GM18499 (cell line): Measurements from ENCODE around the gene IFT88.
"Not testable (repeated sequence)": the region's sequence is repeated elsewhere in the genome, so short reads cannot be mapped to it uniquely, and the experiment has no call there.

ENCODE experiments used
- ATAC-seq: cut with Tn5 transposase; IDR thresholded peaks from one replicate; pipeline ENCODE4 v1.9.1; 2021; ENCODE audit warnings: moderate number of reproducible peaks; ENCODE audit not compliant: insufficient read depth, unreplicated experiment

Gene IFT88

GRCh38 chr13:20623000-20623399 lies 56.0 kb downstream of the IFT88 start:
- ATAC-seq = no peak

GRCh38 chr13:20624213-20624612 lies 57.3 kb downstream of the IFT88 start:
- no peak for ATAC-seq

- ATAC-seq = no peak
Observed at GRCh38 chr13:20633802-20634201, 66.8 kb downstream of the IFT88 start.

DNA sequence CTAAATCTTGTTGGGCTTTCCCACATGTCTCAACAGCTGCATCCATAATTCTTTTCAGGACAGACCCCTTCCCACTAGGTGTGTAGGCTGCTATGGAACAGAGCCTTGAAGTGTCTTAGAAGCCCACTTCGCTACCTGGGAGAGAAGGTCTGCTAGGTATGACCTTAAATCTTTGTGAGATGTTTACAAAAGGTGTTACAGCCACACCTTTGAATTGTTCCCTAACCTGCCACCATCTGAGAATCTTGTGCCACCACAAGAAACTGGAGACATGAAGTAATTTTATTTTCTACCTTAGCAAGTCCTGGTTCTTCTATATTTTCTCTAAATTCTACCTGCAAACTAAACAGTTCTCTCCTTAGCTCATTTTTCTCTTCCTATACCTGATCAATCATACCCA lies 69.1 kb downstream of the IFT88 start:
- no peak for ATAC-seq

DNA sequence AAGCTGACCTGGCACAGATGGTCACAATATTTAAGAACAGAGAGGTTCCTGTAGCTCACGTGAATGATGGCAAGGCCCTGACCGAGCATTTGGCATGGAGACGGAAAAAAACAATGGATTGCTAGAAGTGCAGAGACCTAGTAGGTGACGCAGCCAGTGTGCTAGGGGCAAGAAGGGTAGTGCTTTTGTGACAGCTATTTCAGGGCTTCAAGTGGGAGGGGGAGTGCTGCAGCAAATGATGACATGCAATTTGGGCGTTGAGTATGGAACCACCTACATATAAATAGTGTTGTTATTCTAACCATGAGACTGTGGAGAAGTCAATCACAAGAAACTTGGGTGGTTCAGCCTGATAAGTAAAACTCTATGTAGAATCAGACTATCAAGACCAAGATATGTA lies 70.9 kb downstream of the IFT88 start:
- no peak for ATAC-seq

DNA sequence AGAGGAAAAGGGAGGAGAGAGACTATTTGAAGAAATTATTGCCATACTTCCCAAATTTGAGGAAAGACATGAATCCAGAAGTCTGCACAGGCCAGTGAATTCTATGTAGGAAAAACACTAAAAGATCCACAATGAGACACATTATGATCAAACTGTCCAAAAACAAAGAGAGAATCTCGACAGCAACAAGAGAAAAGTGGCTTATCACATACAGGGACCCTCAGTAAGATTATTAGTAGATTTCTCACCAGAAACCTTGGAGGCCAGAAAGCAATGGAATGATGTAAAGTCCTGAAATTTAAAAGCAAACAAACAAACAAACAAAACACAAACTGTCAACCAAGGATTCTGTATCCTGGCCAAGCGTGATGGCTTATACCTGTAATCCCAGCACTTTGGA lies 80.8 kb downstream of the IFT88 start:
- ATAC-seq = no peak

DNA sequence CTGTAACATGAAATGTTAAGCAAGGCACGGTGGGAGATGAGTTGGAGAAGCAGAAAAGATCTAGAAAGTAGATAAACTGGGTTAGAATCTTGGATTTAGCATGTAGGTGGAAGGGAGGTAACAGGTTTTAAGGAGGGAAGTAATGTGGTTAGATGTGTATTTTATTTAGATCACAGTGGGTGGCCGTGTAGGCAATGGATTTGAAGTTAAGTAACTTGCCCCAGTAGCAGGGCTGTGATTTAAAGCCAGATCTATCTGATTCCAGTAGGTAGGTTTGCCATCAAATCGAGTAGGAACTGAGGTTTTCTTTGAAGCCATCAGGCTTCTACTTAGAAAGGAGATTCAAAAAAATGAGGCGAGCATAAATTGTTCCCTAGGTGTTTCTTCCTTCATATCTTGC lies 86.0 kb downstream of the IFT88 start:
- ATAC-seq = no peak

DNA sequence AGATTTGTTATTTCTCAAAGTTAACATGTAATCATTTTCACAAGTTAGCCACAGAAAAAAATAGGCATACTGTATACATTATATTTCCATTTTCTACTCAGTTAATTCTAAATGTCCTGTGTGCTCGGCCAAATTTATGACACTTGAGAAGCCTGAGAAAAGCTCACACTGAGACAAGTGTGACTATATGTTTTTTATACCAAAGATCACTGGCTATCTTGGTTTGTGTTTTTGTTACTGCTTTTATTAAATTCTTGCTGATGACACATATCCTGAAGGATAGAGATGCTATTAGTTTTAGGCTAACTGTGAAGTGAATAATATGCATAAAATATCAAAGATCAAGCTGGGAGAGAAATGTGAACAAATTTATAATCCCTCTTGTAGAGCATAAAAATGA lies 87.2 kb downstream of the IFT88 start:
- ATAC-seq = no peak

GRCh38 chr13:20658451-20659040 lies 91.6 kb downstream of the IFT88 start:
- no peak for ATAC-seq

DNA sequence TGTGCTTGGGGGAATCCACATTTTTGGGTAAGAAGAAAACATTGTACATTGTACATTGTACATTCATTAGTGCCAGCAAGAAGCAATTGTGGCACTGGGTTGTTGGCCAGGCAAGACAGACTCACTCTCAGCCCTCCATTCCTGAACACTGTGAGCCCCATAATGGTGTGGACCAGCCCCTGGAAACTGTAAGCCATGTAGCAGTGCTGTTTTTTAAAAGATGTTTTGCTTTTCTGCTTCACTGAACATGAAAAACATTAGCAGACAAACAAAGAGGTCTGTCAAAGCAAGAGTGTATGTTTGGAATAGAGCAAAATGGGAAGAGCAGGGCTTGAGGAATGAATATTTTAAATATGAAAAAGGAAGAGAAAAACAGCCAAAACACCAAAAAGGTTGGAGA lies 97.4 kb downstream of the IFT88 start:
- no peak for ATAC-seq

- ATAC-seq = no peak
Observed at GRCh38 chr13:20666948-20667347, 100.0 kb downstream of the IFT88 start.

DNA sequence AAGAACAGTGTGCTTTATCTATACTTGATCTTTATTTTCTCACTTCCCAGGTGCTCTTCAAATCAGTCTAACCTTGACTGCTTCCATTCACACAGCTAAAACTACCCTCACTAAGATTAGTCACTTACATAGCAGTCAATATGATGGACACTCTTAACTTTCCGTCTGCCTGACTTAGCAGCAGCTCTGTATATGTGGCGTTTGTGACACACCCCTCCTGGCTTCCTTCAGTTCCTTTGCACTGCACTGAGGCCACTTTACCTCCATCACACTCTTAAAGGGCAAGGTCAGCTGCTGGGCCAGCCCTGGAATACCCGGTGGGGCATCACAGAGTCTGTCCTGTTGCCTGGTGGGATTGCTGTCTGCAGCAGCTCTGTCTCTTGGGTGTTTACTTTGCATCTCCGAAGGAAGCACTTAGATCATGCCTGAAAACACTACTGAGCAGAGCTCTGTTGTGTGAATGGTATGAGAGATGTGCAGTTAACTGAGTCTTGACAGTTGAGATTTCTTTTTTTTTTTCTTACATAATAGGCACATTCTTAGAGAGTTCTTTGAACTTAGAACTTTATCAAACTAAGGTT lies 101.0 kb downstream of the IFT88 start:
- ATAC-seq = no peak

- no peak for ATAC-seq
Observed at GRCh38 chr13:20669162-20669561, 102.2 kb downstream of the IFT88 start.

DNA sequence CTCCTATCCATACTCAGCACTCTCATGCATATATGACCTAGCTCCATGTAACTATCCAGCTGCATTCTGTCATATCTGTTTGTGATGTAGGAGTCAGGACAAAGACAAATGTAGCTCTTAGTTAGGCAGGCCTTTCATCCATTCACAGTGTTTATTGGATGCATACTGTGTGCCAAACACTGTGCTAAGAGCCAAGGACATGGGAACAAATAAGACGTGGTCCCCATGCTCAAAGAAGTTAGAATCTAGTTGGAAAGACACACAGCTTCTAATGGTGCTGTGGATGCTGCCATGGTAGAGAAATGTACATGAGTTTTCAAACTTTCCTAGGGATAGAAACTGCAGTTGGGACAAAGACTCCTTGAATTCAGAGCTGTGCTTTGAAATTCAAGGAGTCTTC lies 104.8 kb downstream of the IFT88 start:
- ATAC-seq = no peak

GRCh38 chr13:20672772-20673171 lies 105.8 kb downstream of the IFT88 start:
- no peak for ATAC-seq

DNA sequence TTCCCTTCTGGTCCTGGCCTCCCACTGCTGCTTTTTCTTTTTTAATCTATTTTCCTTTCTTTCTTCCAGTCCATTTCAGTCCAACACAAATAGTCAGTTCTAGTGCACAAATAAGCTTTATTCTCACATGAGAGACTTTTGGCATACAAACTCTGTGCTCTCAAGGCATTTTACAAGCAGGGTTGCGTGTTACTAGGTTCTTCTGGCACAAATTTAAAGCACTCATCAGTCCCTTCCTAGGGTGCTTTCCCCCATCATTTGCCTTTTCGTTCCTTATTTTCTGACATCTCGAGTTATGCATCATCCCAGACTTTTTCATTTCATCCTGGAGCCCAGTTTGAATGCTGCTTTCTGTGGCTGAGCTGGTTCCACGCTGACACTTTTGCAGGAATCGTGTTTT lies 106.8 kb downstream of the IFT88 start:
- ATAC-seq = no peak

DNA sequence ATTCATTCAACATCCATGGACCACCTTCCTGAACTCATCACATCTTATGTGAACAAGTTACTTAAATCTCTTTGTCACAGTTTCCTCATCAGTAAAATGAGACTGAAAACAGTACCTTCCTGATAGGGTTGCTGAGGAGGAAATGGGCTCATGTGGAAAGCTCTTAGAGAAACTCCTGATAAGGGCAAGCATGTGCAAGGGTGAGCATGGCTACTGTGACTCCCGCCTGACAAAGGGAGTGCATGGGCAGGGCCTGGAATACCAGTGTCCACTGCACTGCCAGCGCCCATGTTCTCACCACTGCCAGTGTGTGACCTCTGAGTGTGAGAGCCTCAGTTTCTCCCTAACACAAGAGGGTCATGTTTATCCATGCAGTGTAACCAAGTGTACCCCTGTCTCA lies 109.3 kb downstream of the IFT88 start:
- ATAC-seq = no peak

DNA sequence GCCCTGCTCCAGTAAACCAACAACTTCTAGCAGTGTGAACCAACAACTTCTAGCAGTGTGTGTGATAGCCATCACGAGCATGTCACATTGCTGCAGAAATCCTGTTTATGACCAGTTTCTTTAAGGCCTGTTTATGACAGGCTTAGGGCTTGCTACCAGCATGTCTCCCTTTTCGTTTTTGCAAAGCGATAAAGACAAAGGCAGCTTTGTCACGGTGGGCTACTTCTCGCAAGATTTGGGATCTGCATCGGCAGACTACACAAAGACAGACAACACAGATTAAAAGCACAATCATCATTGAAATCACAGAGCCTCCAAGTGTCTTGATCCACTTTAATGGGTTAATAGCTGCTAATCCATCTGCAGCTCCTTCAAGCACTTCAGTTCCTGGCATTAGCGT lies 111.6 kb downstream of the IFT88 start:
- not testable (repeated sequence) for ATAC-seq

DNA sequence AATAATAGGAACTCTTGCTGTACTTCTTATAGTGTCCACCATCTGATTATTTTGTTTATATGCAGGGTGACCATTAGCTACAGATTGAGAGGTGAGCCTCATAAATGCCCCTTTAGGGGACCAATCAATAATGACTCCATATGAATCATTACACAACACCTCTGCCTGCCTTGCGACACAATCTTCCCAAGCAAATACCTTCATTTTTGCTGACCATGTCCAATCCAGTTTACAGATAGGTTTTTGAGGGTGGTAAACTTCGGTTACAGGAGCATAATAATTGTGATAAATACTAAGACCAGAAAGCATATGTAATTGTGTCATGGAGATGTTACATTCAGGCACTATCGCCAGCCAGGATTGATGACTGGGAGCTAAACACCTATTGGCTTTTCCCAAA lies 112.9 kb downstream of the IFT88 start:
- no peak for ATAC-seq

DNA sequence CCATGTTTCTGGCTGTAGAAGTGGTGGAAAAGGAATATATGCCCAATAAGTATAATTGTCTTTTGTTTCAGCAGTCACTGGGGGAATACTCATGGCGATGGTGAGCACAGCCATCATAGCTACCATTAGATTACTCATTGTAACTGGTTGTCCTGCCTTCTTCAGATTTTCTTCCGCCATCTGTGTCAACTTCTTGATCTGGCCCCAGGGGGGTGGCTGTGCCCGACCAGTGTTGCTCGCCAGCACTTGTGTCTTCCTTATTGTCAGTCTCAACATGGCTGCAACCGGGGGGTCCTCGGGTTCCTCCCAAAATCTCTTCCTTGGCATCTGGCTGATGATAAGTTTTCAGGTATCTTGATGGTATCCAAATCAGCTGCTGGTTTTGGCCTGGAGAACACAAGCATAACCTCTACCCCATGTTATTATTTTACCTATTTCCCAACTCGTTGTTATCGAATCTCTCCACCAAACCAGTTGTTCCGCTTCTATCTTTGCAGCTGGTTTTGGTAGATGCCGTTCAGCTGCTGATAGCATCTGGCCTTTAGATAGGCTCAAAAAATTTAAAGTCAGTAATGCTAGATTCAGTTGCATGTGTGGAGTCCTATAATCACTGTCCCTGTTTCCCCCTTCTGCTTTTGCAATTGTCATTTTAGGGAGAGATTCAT lies 113.6 kb downstream of the IFT88 start:
- ATAC-seq = no peak

DNA sequence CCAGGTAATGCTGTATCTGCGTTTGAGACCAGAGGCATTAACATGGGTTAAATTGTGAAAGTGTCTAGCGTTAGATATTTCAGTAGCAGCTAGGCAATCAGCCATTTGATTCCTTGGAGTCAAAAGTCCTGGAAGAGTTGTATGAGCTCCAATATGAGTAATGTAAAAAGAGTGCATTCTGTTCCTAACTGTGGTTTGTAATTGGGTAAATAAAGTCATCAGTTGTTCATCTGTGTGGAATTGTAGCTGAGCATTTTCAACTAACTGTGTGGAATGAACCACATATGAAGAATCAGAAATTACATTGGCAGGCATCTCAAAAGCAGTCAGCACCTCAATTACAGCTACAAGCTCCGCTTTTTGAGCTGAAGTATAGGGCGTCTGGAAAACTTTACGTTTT lies 114.5 kb downstream of the IFT88 start:
- ATAC-seq = not testable (repeated sequence)

DNA sequence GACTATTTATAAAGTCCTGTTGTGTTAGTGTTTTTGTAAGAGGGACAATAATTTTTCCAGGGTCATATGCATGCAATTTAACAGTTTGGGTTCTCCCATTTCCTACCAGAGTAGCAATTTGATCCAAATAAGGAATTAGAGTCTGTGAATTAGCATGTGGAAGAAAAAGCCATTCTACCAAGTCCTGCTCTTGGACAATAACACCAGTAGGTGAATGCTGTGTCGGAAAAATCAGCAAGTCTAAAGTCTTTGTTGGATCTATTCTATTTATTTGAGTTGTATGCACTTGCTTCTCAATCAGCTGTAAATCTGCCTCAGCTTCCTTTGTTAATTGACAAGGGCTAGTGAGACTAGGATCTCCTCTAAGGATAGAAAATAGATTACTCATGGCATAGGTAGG lies 115.1 kb downstream of the IFT88 start:
- no peak for ATAC-seq
